ENCODE results near the gene DEDD. TPM values are rescaled to one million over a fixed set of nuclear protein-coding genes. Genes with fewer than 3 reads are reported as not detected.
A peak's percentile ranks its signal among the peaks of the same experiment; 100 is the strongest.

Gene DEDD
- total RNA-seq, 2 experiments from 2014 or later: 21.1 to 41.9 TPM

DNA sequence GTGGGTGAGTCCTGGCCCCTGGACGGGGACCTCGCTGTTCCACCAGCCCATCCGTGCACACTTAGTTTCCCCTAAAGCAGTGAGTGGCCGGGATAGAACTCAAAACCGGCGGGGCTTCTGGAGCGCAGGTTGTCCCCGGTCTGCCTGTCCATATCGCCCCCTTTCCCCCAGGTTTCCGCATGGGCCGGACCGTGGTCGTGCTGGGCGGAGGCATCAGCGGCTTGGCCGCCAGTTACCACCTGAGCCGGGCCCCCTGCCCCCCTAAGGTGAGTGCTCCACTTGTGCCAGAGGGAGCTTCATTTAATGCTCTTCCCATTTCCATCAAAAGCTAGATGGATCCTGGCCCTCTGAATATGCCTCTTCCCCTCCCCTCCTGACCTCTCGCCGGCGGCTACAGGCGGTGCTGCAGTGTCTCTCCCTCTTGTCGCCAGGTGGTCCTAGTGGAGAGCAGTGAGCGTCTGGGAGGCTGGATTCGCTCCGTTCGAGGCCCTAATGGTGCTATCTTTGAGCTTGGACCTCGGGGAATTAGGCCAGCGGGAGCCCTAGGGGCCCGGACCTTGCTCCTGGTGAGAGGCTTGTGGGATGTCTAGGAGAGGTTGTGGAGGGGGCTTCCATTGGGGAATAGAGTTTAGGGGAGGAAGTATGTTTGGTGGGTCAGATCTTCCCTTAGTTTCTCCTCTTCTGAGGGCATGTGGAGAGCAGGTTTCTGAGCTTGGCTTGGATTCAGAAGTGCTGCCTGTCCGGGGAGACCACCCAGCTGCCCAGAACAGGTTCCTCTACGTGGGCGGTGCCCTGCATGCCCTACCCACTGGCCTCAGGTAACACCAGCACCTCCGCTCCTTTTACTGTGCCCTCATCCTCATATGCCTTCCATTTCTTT, 34.4 kb upstream of the DEDD start:
- ChIA-PET POLR2A (interaction anchor here (0.6 to 3.9 kb wide), 10 partner anchors 9 to 214 kb away, joined by 3 to 23 read pairs (median 4); partner anchors contain the start of genes B4GALT3, NIT1, PFDN2 and UFC1), CTCF (ENCODE audit: unreplicated experiment) (interaction anchor here (0.7 to 2.0 kb wide), 6 partner anchors 10 to 459 kb away, joined by 3 to 10 read pairs (median 4); partner anchors contain the start of gene B4GALT3)
- peak overlapping the region; percentile 79 for H3K4me3 ChIP-seq (ENCODE audit: low read depth, low read length, poor library complexity, severe bottlenecking)
- H3K9me3 ChIP-seq (ENCODE audit: low read length): no peaks in the 10 kb centered on the region
- peak overlapping the region; percentile 74 for H2AFZ ChIP-seq (ENCODE audit: low read length)
- peaks cover 14% of the 10 kb centered on the region for H3K4me1 ChIP-seq (ENCODE audit: insufficient read depth, low read length, poor library complexity, severe bottlenecking)
- H3K4me2 ChIP-seq (ENCODE audit: low read length): peak overlapping the region; percentile 97
- TF ChIP-seq EZH2phosphoT487 (IDR thresholded peaks at IDR 0.05; ENCODE audit: borderline replicate concordance, low read depth, low read length): no peak
- TF ChIP-seq, protein P1, sequence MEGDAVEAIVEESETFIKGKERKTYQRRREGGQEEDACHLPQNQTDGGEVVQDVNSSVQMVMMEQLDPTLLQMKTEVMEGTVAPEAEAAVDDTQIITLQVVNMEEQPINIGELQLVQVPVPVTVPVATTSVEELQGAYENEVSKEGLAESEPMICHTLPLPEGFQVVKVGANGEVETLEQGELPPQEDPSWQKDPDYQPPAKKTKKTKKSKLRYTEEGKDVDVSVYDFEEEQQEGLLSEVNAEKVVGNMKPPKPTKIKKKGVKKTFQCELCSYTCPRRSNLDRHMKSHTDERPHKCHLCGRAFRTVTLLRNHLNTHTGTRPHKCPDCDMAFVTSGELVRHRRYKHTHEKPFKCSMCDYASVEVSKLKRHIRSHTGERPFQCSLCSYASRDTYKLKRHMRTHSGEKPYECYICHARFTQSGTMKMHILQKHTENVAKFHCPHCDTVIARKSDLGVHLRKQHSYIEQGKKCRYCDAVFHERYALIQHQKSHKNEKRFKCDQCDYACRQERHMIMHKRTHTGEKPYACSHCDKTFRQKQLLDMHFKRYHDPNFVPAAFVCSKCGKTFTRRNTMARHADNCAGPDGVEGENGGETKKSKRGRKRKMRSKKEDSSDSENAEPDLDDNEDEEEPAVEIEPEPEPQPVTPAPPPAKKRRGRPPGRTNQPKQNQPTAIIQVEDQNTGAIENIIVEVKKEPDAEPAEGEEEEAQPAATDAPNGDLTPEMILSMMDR (conservative IDR thresholded peaks at IDR 0.05; ENCODE audit: low read length): 0 out of 2 replicates have a peak, but pooled peaks have one; percentile 12
- H4K20me1 ChIP-seq (ENCODE audit: insufficient read depth, low read length): no peaks in the 10 kb centered on the region
- peak overlapping the region; percentile 57 for H3K27ac ChIP-seq (ENCODE audit: low read depth, low read length, poor library complexity, severe bottlenecking)
- H3K36me3 ChIP-seq (ENCODE audit: insufficient read depth, low read length): peaks cover 46% of the 10 kb centered on the region
- BruUV-seq (replicated peaks): TSS peak; percentile 66
- no peaks in the 10 kb centered on the region for H3K9me2 ChIP-seq (ENCODE audit: insufficient read depth, low read length)
- intact Hi-C loops (cut with micrococcal nuclease; ENCODE audit: unreplicated experiment): loop anchor here (1.0 kb wide), 1 partner anchor 10 kb away; the partner anchor contains the start of gene B4GALT3
- H3K79me2 ChIP-seq (ENCODE audit: insufficient read depth, low read depth, low read length): no peaks in the 10 kb centered on the region; the same call in 1 of the 2 replicates
- peak; percentile 37 for DNase-seq (ENCODE audit: low spot score)

DNA sequence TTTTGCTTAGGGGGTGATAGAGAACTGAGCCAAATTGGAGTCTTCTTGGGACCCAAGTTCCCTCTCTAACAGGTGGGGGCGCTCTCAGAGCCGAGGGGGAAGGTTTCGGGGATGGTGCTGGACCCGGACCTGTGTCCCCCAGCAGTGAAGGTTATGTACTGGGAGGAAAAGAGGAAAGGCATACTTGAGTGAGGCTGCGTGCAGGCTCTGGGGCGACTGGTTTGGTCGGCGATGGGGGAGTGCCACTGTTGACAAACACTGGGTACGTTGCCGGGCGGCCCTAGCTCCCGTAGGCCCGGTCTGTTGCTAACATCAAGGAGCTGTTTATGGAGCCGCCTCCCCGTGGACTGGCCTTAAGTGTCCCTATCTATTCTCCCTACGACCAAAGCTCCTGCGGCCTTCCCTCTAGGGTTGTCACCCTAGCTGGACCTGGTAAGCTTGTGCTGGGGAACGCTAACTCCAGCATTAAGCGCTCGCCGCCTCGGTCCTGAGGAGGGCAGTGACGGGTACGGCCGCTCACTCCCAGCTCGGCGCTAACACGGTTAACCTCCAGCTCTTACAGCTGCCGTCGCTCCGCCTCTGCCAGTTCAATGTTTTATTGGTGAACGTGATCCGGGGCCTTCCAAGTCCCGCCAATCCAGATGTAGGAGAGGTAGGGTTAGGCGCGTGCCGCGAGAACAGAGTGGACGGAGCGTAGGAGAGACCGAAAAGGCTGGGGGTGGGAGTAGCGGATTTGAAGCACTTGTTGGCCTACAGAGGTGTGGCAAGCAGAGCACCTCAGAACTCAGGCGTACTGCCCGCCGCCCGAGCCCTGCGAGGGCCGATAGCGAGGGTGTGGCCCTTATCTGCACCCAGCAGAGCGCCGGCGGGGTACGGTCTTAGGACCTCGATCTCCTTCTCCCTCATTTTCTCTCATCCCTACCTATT, 33.5 kb upstream of the DEDD start, which contains the start of gene PPOX:
Gene PPOX (plus strand): TSS at position 685 of the 927 bp plus-strand sequence. CDS start 422 bp downstream, outside the sequence.
- Histone ChIP-seq H3K4me2 (ENCODE audit: low read length) (peak within 1 kb of the TSS; percentile 97), H3K4me3 (ENCODE audit: low read depth, low read length, poor library complexity, severe bottlenecking) (peak within 1 kb of the TSS; percentile 79), H3K36me3 (ENCODE audit: insufficient read depth, low read length) (peaks cover 37% of the 10 kb centered on the region), H2AFZ (ENCODE audit: low read length) (peak within 1 kb of the TSS; percentile 74), H3K79me2 (ENCODE audit: insufficient read depth, low read depth, low read length) (no peaks in the 10 kb centered on the region; the same call in 1 of the 2 replicates), H3K4me1 (ENCODE audit: insufficient read depth, low read length, poor library complexity, severe bottlenecking) (peaks cover 14% of the 10 kb centered on the region), H4K20me1 (ENCODE audit: insufficient read depth, low read length) (no peaks in the 10 kb centered on the region), H3K27ac (ENCODE audit: low read depth, low read length, poor library complexity, severe bottlenecking) (peak within 1 kb of the TSS; percentile 57), H3K9me2 (ENCODE audit: insufficient read depth, low read length) (no peaks in the 10 kb centered on the region), H3K9me3 (ENCODE audit: low read length) (no peaks in the 10 kb centered on the region)
- ChIA-PET CTCF (ENCODE audit: unreplicated experiment) (interaction anchor here (0.6 to 2.0 kb wide), 10 partner anchors 9 to 458 kb away, joined by 3 to 10 read pairs (median 4); partner anchors contain the start of genes APOA2 and B4GALT3), POLR2A (interaction anchor here (0.5 to 3.9 kb wide), 16 partner anchors 8 to 493 kb away, joined by 3 to 23 read pairs (median 4); partner anchors contain the start of genes B4GALT3, NIT1, PFDN2 and UFC1)
- TF ChIP-seq, protein P1 (conservative IDR thresholded peaks at IDR 0.05; ENCODE audit: low read length): peak; percentile 87
- no peak for TF ChIP-seq EZH2phosphoT487 (IDR thresholded peaks at IDR 0.05; ENCODE audit: borderline replicate concordance, low read depth, low read length)
- peak; percentile 97 for DNase-seq (ENCODE audit: low spot score)
- intact Hi-C loops (cut with micrococcal nuclease; ENCODE audit: unreplicated experiment): loop anchor here (1.0 kb wide), 1 partner anchor 11 kb away; the partner anchor contains the start of gene B4GALT3
- no TSS peak for BruUV-seq (replicated peaks)
